ENCODE measurements around the gene PHC1. TPM values are rescaled to one million over a fixed set of nuclear protein-coding genes. Genes with fewer than 3 reads are reported as not detected.
"Not testable (repeated sequence)": the region's sequence is repeated elsewhere in the genome, so short reads cannot be mapped to it uniquely, and the experiment has no call there.

Gene PHC1
- total RNA-seq: 10 to 100 TPM; 28.8 to 87.0 (median 37.6) TPM

GRCh38 chr12:8914033-8914715, at the start of gene PHC1:
Gene PHC1 (plus strand): TSS chr12:8914509. CDS start chr12:8917678, 3,169 bp downstream.
- H3K27me3 ChIP-seq, H3K36me3 ChIP-seq, H3K9me3 ChIP-seq: not testable (repeated sequence)
- peaks cover 0 to 40% (median 6%) of the 10 kb centered on the region in 4 donors for H3K4me1 ChIP-seq
- H3K4me3 ChIP-seq: peak within 1 kb of the TSS; percentile 60 to 85 (median 72)
- peak; percentile 14 to 53 (median 40) for TF ChIP-seq CTCF (IDR thresholded peaks at IDR 0.05)
- peak in 1 of 2 donors; percentile 51 for TF ChIP-seq EP300 (IDR thresholded peaks at IDR 0.05)
- DNase-seq (ENCODE audit: low spot score in 2 of 2): peak; percentile 44 to 64
- WGBS, 2 donors: 0 to 1% methylated on average over 14 to 34 of the region's 57 CpGs
- peak within 1 kb of the TSS; percentile 83 to 96 (median 90) for H3K27ac ChIP-seq

- Histone ChIP-seq H3K27me3 (no peaks in the 10 kb centered on the region), H3K36me3 (no peaks in the 10 kb centered on the region), H3K4me1 (peaks cover 0 to 4% (median 2%) of the 10 kb centered on the region in 4 donors), H3K9me3 (no peaks in the 10 kb centered on the region), H3K27ac (no peak overlapping the region), H3K4me3 (no peak overlapping the region)
- TF ChIP-seq POLR2A (IDR thresholded peaks at IDR 0.05) (no peak), EP300 (IDR thresholded peaks at IDR 0.05) (no peak), CTCF (IDR thresholded peaks at IDR 0.05) (no peak)
- no peak for DNase-seq (ENCODE audit: low spot score in 2 of 2)
- WGBS, 2 donors: 76 to 80% methylated on average over 2 of the region's 2 CpGs
Observed at GRCh38 chr12:8866429-8866828, 47.9 kb upstream of the PHC1 start.

GRCh38 chr12:8867009-8867408, 47.3 kb upstream of the PHC1 start:
- Histone ChIP-seq H3K4me3 (no peak overlapping the region), H3K27me3 (no peaks in the 10 kb centered on the region), H3K27ac (no peak overlapping the region), H3K9me3 (no peaks in the 10 kb centered on the region), H3K36me3 (no peaks in the 10 kb centered on the region), H3K4me1 (peaks cover 0 to 4% (median 2%) of the 10 kb centered on the region in 4 donors)
- DNase-seq (ENCODE audit: low spot score in 2 of 2): no peak
- TF ChIP-seq CTCF (IDR thresholded peaks at IDR 0.05) (no peak), POLR2A (IDR thresholded peaks at IDR 0.05) (no peak), EP300 (IDR thresholded peaks at IDR 0.05) (no peak)

DNA sequence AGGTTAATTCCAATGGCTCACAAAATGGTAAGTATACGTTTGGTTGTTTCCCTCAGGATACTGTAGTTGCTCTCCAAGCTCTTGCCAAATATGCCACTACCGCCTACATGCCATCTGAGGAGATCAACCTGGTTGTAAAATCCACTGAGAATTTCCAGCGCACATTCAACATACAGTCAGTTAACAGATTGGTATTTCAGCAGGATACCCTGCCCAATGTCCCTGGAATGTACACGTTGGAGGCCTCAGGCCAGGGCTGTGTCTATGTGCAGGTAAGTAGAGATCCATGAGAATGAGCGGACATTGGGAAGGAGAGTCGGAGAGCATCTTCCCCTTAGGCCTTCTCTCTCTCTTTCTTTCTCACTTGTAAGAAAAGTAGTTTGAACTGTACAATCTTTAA, 46.5 kb upstream of the PHC1 start:
- no peak for DNase-seq (ENCODE audit: low spot score in 2 of 2)
- peaks cover 0 to 4% (median 2%) of the 10 kb centered on the region in 4 donors for H3K4me1 ChIP-seq
- no peak overlapping the region for H3K4me3 ChIP-seq
- 88 to 93% methylated on average over 6 of the region's 6 CpGs for WGBS, 2 donors
- H3K27ac ChIP-seq: no peak overlapping the region
- H3K9me3 ChIP-seq: no peaks in the 10 kb centered on the region
- no peaks in the 10 kb centered on the region for H3K27me3 ChIP-seq
- no peak for TF ChIP-seq CTCF (IDR thresholded peaks at IDR 0.05)
- no peak for TF ChIP-seq POLR2A (IDR thresholded peaks at IDR 0.05)
- no peak for TF ChIP-seq EP300 (IDR thresholded peaks at IDR 0.05)
- H3K36me3 ChIP-seq: no peaks in the 10 kb centered on the region

DNA sequence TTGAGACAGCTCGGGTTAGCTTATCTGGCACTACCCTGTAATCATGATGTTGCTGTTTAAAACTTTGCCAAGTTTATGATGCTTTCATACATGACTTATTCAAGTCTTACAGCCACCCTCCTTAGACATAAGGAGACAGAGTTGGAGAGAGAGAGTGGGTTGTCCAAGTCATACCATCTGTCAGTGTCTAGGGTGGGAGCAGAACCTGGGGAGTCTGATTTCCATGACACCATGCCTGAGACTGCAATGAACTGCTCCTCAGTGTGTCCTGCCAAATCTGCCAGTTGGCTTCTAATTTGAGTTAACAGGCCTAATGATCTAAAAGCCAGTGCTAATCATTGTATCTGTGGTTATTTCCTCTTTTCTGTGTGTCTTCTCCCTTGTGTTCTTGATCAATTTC, 43.7 kb upstream of the PHC1 start:
- TF ChIP-seq POLR2A (IDR thresholded peaks at IDR 0.05) (no peak), CTCF (IDR thresholded peaks at IDR 0.05) (no peak), EP300 (IDR thresholded peaks at IDR 0.05) (no peak)
- Histone ChIP-seq H3K4me3 (no peak overlapping the region), H3K4me1 (peaks cover 0 to 4% (median 2%) of the 10 kb centered on the region in 4 donors), H3K27ac (peak overlapping the region in 3 of 4 donors; percentile 15 to 82 (median 74)), H3K9me3 (no peaks in the 10 kb centered on the region), H3K27me3 (no peaks in the 10 kb centered on the region), H3K36me3 (no peaks in the 10 kb centered on the region)
- WGBS, 2 donors: 64 to 76% methylated on average over 1 of the region's 1 CpG
- DNase-seq (ENCODE audit: low spot score in 2 of 2): no peak
